Gastrocnemius medialis (tissue), 4 donors: Measurements from ENCODE around the gene SCN2B.

Source experiments
- POLR2A ChIP-seq, 2 donors: fragments of 450-650 bp; IDR thresholded peaks; one replicate each; pipeline ENCODE4 v1.6.1; 2017; ENCODE audit warnings: antibody characterized with exemption in 2 of 2, mild to moderate bottlenecking in 2 of 2, moderate library complexity in 2 of 2
- TF ChIP-seq, protein P1 (sequence below), 5 experiments: fragments of 450-650 bp in 3 of 5; fragments of 200-600 bp in 2 of 5; sonication (generic) in 2 of 5; IDR thresholded peaks in 4 of 5; conservative IDR thresholded peaks in 1 of 5; 1 replicate in 4 of 5; 2 replicates in 1 of 5; pipeline ENCODE4 v1.5.1; 2016 to 2019; ENCODE audit warnings: antibody characterized with exemption in 5 of 5, mild to moderate bottlenecking in 3 of 5, moderate library complexity in 3 of 5

DNA sequence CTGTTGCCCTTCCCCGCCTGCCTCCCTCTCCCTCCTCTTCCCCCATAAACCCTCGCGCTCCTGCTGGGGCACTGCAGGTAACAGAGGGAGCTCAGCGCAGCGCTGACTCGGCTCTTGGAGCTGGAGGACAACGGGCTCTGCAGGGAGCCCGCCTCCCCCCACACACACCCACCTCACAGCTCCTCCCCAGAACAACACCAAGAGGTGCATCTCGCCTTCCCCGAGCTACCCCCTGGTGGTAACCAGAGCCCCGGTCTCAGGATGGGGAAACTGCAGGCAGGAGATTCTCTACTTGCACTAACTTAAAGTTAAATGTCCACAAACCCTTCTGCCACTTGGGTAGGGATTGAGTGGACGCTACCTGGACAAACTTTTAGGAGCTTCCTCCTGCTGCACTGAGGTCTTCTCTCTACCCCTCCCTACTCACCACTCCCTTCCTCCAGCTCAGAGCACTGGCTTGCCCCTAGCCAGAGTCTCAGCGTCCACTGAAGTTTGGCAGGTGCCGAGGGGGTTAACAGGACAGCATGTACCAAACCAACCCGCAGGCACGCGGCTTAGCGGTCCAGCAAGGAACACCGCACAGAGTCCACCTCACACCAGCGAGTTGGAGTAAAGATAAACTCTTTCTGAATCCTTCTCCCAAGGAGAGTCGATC, 19.8 kb downstream of the SCN2B start:
- TF ChIP-seq, protein P1, sequence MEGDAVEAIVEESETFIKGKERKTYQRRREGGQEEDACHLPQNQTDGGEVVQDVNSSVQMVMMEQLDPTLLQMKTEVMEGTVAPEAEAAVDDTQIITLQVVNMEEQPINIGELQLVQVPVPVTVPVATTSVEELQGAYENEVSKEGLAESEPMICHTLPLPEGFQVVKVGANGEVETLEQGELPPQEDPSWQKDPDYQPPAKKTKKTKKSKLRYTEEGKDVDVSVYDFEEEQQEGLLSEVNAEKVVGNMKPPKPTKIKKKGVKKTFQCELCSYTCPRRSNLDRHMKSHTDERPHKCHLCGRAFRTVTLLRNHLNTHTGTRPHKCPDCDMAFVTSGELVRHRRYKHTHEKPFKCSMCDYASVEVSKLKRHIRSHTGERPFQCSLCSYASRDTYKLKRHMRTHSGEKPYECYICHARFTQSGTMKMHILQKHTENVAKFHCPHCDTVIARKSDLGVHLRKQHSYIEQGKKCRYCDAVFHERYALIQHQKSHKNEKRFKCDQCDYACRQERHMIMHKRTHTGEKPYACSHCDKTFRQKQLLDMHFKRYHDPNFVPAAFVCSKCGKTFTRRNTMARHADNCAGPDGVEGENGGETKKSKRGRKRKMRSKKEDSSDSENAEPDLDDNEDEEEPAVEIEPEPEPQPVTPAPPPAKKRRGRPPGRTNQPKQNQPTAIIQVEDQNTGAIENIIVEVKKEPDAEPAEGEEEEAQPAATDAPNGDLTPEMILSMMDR (IDR thresholded peaks at IDR 0.05 in 4 of 5, conservative IDR thresholded peaks at IDR 0.05 in 1 of 5) = no peak
- TF ChIP-seq POLR2A (IDR thresholded peaks at IDR 0.05) = no peak
